EL (cell line): ENCODE data around the gene SPAG17.

Experiments used
- DNase-seq: peaks from one replicate; pipeline ENCODE4 v3.0.0-alpha.2; 2016

Gene SPAG17

DNA sequence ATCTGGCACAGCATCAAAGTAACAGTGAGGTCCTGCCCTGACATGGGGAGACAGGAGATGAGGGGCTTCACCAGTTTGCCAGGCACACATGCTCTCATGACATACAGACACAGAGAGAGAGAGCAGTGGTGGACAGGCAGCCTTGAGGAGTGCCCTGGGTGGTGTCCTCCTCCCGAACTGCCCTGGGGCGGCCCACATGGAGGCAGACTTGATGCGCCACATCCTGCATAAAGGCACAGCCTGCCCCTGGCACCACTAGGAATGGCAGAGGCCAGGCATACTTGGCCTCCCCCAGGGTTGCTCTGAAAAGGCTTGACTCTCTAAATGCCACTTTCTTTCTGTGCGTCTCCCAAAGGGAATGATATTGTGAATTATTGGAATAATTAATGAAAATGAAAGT, 67.5 kb downstream of the SPAG17 start:
- DNase-seq = no peak

DNA sequence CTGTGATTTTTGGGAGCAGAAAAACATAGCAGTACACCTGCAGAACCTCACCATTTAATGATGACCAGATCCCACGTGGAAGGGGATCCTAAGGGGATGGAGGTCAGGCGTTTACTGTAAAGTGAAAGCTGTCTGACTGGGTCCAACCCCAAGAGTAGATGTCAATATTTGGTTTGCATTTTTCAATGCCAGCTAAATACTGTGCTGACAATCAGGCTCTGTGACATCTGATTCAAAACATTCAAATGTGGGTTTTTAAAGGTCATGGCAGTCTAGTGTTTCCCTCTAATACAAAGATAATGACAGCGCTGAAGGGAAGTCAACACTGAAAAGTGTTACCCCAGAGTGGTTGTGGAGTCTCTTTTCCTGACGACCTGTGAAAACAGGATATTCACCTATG, 68.1 kb downstream of the SPAG17 start:
- DNase-seq = no peak

DNA sequence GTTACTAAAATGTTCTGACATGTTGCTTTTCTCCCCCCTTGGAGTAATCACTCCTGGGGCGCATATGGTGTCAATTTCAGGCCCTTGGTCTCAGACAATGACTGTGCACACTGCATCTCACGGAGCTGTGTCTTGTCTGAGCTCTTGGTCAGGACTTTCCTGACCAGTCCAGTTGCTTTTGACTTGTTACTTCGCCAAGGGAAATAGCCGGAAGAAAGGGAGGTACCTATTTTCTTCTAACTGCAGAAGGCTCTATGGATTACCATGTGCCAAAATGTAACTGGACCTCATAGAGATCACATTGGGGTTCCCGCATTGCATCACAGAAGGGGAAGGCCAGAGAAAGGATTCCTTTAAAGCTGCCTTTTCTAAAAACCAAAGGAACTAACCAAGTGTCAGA, 68.6 kb downstream of the SPAG17 start:
- no peak for DNase-seq

DNA sequence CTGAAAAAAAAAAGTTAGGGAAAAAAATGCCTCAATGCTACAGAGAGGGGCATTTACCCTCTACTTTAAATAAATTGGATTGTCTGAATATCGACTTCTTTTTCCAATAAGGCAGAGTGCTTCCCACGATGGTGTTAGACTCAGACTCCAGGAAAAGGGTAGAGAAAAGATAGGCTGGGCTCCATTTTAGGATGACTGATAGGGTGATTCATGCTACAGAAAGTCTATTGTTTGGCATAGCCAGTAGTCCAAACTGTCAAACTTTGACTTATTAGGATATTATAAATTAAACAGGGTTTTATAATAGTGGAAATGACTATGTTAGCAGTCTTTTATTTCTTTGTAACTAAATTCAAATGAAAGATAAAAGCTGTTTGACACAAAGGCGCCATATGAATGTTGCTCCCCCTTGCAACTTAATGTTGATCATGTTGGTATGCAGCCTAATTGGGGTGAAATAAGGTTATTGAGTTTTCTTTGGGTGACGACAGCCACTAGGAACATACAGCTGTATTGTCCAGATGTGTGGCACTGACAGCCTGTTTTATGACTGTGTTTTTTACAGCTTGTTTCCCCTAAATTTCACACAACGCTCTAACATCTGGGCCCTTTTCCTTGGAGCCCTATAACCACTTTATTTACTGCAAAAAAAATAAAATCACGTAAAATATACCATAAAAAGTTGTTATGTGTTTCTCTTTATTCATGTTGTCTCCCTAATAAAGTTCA, 69.3 kb downstream of the SPAG17 start:
- DNase-seq = peak; percentile 48

DNA sequence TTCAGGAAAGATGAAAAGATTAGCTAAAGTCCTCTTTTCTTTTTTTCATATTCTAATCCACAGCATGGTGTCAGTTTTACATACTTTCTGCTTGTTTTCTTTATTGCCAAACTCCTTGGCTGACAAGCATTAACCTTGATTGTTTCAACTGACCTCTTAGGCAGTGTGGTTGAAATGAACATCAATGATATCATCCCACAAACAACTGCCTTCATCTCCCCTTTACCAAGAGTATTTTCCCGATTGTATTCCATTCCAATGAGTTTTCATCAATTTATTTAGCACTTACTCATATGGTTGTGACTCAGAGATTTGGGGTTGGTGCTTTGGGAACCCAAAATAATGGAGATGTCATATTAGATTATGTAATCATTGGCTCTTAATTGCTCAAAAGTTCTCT, 71.8 kb downstream of the SPAG17 start:
- peak; percentile 78 for DNase-seq

DNA sequence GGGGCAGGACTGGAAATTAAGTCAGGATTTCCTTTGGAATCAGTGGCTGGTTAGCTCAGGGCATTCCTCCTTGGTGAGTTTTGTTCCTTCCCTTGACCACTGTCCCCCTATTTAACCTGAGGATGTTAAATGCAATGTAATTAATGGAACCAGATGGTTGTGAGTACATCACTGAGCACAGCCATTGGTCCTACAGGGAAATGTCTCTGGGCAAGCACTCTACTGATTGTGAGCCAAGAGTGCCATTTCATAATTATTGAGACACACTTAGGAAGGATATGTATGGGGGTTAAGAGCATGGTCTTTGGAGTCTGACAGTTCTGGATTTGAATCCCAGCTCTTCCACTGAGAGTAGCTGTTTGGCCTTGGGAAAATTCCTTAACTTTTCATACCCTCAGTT, 74.4 kb downstream of the SPAG17 start:
- no peak for DNase-seq

DNA sequence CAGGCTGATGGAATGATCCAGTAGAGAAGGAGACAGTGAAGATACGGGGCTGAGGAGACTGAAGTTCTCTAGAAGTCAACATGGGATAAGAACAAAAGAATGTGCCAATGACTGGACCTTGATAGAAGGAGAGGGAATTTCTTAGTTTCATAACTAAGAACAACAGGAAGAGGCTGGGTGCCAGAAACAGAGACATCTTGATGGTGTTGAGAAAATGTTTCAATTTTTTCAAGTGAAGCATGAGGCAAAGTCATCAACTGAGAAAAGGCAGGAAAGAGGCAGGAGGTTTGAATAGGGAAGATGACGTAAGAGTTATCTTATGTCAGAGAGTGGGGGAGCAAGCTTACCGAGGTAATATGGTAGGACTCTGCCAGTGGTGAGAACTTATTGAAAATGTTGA, 80.1 kb downstream of the SPAG17 start:
- no peak for DNase-seq

DNA sequence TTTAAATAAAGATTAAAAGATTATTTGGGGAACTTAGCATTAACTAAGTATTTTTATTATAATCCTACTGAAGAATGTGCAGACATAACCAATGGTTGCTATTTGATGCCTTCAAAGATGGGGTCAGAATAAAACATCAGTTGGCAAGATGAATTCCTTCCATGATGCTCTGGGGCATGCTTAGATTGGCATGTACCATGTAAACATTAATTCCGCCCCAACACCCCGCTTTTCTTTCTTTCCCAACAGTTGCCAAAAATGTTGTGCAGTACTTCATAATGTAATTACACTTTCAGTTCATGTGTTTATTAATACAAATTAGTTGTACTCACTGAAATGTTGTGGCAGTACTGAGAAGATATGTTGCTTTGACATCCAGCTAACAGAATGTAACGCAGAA, 82.6 kb downstream of the SPAG17 start:
- DNase-seq = no peak

DNA sequence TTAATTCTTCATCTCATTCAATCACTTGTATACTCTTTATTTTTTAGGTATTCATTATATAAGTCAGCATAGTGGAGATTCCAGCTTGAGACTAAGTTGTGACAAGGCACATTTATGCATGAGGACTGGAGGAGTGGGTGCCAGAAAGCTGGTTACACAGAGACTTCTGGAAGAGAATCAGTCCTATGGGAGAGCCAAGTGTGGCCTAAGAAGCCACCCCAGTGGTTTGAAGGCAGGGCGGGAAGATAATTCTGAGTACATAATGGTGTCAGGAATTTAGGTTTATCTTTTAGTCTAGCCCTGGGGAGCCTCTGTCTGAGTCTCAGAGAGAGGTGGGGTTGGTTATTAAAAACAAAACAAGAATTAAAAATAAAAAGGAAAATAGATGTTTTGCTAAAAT, 83.0 kb downstream of the SPAG17 start:
- no peak for DNase-seq

DNA sequence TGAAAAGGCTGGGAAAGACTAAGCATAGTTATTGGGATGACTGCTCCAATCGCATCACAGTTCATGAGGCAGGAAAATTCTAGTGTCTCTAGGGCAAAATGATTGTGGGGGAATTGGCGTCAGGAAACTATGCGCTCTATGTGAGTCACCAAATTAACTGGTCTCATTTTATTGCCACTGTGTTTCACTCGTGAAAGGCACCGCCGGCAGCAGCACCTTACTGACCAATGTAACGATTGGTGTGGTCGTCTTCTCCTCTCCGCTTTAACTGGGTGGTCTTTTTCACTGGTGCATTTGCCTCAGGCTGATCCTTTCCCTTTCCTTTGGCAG, 83.5 kb downstream of the SPAG17 start:
- DNase-seq = peak; percentile 75

DNA sequence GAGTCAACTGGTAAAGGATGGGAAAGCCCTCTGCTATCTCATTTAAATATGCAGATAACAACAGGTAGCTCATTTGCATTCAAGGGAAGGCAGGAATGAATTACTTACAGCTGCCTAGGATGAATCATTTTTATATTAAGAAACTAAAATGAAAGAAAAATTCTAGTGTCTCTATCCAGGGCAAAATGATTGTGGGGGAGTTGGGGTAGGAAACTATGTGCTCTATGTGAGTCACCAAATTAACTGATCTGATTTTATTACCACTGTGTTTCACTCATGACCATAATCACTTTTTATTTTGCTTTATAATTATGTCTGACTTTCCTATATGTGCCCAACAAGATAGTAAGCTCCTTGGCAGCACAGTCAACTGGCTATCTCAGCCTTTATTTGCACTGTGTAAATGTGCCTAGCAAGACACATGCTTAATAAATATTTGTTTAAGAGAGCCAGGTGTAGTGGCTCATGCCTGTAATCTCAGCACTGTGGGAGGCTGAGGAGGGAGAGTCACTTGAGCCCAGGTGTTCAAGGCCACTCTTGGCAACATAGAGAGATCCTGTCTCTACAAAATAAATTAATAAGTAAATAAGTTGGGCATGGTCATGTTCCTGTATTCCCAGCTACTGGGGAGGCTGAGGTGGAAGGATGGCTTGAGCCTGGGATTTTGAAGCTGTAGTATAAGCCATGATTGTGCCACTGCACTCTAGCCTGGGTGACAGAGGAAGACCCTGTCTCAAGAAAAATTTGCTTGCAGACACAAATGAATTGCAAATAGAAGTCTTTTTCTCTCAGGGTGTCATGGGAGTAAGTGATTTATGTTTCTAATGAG, 84.1 kb downstream of the SPAG17 start:
- peak; percentile 35 for DNase-seq

DNA sequence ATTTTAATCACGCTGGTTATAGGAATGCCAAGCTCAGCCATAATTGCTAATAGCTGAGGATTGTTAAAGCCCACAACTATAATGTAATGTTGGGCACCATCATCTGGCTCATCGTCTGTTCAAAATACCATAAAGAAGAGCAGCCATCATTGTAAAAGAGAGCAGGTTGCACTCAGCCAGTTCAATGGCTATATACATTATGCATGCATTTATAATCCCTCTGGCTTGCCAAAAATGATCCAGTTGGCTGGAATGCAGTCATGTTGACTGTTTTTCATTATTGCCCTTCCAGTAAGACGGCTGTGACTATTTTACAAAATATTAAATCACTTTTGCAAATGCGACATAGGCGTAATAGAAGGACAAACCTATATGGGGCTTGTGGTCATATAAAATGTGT, 85.3 kb downstream of the SPAG17 start:
- no peak for DNase-seq

DNA sequence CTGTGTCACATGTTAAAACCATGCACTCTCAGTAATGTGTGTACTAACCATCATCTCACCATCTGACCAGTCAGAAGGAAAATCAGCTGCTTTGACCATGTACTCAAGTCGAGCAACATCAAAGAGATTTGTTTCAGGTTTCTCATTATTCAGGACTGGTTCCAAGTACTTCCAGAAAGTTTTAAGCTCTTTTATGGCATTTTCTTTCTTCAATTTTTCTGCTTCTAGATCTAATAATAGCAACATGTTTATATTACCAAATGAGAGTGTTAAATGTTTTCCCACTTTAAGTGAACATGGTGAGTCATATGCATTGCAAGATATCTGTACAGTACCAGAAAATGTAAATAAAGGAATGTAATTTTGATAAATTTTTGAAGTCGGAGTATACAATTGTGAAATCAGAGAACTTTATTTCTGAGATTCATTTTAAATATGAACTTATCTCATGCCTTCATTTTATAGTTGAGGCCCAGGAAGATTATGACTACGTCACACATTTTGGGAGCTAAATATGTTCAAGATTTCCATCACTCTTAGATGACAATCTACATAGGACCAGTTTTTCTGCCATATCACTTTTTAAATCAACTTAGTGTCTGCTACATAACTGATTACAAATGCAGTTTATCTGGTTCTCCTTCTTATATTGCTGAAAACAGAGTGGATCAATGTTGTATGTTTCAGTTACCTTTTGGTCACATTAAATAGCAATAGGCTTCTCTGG, 87.2 kb downstream of the SPAG17 start:
- DNase-seq = no peak

DNA sequence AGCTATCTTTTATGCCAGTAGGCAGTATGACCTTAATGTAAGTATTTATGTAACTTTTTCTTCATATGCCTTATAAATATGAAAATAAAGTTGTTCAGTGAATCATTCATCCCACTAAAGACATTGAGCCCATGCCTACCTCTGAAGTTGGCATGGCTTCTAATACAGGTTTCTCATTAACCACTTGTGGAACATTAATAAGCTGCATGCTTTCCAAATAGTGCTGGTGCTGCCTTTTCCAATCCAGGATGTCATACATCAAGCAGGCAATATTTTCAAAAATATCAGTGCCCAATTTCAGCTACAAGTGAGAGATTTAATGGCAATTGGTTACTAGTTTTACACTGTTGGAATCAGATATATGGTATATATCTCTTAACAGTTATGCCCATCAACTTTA, 92.0 kb downstream of the SPAG17 start:
- DNase-seq = no peak

DNA sequence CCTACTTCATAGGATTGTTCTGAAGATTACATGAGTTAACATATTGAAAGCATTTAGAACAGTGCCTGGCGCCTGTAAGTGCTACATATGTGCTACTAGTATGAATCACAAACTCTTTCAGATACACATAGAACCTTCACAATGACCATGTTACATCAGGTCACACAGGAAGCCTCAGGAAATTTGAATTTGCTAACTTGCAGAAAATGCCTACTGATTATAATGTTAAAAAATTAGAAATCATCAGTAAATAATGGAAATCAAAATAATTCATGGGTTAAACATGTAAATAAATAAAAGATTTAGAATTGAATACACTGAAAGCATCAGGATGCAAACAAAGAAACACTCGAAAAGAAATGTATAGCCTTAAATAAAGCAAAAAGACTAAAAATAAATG, 94.9 kb downstream of the SPAG17 start:
- no peak for DNase-seq

DNA sequence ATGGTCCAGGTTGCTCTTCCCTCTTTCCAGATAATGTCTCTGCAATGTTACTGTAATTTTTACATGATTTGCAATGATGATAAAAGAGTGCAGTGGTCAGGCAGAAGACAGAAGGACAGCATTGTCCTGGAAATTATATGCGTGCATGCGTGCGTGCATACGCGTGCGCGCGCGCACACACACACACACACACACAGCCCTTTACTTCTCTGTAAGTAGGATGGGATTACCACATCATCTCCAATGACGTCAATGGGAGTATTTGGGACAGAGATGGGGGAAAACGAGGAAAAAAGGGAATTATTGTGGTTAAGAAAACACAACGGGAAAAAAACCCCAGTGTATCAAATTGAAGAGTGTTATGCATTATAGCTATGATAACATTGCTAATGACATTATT, 99.7 kb downstream of the SPAG17 start:
- no peak for DNase-seq

DNA sequence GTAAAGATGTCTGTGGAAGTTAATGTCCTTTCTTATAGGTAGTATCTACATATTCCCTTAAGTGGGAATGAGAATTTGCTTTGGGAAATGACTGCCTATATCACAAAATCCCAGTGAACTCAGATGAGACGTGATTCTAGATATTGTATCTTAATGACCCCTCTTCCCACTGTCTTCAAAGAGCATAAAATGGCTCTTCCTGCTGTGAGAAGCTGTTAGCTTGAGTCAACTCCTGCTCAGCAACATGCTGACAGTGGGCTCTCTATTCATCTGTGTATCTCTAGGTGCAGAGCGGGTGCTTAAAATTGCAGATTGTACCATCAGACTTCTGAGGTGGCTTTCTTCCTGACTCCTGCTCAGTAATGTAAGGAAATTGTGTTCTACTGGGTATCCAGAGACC, 100.6 kb downstream of the SPAG17 start:
- no peak for DNase-seq

DNA sequence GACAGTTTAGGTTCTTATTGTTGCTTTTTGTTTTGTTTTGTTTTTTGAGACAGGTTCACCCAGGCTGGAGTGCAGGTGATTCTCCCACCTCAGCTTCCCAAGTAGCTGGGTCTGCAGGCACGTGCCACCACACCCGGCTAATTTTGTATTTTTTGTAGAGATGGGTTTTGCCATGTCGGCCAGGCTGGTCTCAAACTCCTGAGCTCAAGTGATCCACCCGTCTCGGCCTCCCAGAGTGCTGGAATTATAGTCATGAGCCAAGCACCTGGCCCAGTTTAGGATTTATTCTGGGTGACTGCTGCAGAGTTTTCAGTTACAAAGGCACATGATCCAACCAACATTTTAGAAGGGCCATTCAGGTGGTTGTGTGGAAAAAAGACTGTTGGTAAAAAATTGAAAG, 102.0 kb downstream of the SPAG17 start:
- no peak for DNase-seq

DNA sequence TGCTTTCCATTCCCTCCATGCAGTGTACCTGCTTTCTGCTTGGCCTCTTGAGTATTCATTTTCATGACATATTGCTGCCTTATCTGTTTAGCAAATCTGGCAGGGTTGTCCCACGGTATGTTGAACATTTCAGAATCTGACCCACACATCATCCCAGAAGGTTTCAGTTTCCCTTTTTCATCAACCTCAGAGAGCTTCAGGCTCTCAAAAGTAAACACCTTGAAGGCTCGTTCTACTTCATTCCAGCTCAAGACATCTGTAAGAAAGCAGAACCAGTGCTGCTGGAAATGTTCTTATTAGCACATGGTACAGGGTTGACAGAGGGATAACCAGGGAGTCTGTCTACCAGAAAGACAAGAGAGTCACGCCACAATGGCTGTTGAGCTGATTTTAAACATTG, 103.6 kb downstream of the SPAG17 start:
- no peak for DNase-seq

DNA sequence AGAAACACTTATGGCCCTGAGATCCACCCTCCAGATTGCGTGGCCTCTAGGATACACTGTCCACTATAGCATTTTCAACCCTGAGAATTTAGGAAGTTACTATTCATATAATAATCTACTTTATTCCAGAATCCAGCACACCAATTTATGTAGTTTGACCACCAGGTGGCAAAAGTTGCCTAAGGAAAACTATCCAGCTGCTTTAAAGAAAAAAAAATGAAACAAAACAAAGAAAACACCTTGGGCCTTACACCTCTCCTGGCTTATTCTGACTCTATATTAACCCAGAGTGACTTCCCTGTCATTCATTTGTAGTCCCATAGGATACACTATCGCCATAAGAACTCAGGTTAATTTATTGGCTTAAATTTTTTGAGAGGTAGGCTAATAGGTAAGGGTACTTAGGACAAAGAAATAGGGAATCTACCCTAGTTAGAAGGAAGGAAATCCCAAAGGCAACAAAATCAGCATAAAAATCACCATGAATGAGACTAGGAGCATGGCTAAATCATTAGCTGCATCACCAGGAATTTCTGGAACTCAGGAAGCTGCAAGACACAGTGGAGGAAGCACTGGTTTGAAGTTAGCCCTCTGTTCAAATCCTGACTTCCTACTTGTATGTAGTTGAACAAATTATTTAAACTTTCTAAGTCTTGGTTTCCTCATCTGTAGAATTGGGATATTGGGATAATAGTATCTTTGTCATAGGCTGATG, 107.5 kb downstream of the SPAG17 start:
- DNase-seq = peak; percentile 37

DNA sequence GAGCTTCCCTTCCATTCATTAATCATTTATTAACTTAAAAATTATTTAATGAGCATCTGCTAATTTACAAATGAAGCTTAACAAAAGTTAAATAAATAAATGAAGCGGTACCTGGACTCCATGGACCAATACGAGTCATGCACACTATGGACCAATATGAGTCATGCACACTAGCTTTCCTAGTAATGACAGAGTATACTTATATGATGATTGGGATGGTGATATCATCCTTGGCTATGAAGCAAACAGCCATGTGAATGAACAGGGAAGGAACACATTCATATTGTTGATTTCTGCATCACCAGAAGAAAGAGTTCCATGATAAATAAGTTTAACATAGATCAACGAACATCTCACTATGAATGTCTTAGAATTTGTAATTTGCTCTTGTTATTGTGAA, 109.9 kb downstream of the SPAG17 start:
- DNase-seq = peak; percentile 26

DNA sequence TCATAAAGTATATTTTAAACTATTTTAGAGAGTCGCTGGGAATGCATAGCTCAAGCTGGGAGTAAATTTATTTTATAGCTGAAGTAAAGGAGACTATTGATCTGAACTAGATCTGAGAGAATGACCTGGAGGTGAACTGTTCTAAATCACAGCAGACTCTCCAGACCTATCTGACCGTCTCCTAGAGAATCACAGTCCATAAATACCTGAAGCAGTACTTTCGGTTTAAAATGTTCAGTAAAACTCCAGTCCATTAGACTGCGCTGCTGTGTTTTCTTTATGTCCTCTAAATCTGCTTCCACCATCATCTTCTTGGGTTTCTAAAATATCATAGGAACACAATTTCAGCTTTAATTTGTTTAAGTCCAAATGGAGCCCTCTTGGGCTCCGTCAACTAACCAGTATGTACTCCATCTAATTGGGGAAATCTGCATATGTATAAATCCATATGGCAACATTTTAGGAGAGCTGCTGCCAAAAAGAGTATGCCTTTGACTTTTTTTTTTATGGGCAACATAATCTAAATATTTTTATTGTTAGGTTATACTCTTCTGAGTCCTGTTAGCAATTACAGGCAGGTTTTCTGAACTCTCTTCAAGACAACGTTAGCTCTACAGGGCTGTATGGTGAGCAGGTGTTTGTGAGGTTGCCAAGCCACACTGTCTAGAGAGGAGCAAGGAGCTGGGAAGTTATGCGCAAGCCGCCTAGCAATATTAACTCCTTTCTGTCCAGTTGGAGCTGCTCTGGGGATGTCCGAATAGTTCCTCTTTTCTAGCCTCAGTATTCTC, 111.2 kb downstream of the SPAG17 start:
- DNase-seq = no peak

DNA sequence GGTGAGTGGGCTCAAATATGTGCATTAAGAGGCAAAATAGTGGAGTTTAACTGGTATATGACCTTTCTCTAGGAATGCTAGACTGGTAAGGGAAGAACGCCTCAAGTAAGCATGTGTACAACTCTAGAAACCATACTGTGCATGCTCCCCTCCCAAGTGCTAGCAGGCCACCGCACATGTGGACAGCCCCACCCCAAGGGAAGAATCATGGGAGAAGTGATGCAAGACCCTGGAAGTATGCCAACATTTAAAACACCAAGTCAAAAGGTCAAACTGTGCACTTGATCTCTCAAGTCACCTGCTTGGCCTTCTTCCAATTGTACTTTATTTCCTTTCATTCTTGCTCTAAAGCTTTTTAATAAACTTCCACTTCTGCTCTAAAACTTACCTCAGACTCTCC, 135.0 kb downstream of the SPAG17 start:
- DNase-seq = no peak
